HEK293 (cell line): ENCODE measurements around the gene C1QL4.
A peak's percentile ranks its signal among the peaks of the same experiment; 100 is the strongest.

ENCODE experiments used
- CTCF ChIA-PET: fragments of 350-600 bp; formaldehyde crosslinking; extraction: SDS; loops from one replicate; lab custom pipeline; 2021; ENCODE audit warnings: antibody characterized with exemption; lab: Yijun Ruan, JAX
- POLR2A ChIA-PET: fragments of 300-600 bp; formaldehyde crosslinking; extraction: SDS; loops from one replicate; lab custom pipeline; 2020; ENCODE audit warnings: antibody characterized with exemption, inconsistent platforms; lab: Yijun Ruan, JAX
- H3K27ac ChIP-seq: fragments of 200-500 bp; sonication (Bioruptor generic); 2 replicates; pipeline ENCODE4 v1.5.1; 2014; ENCODE audit warnings: low read depth, low read length, control low read depth, inconsistent platforms; ENCODE audit errors: extremely low read depth
- H3K36me3 ChIP-seq, 2 experiments: fragments of 200-500 bp in 1 of 2; sonication (Bioruptor generic) in 1 of 2; 1 replicate in 1 of 2; 2 replicates in 1 of 2; pipeline ENCODE4 v1.5.1; 2014 to 2017; ENCODE audit warnings: inconsistent platforms in 2 of 2, low read length in 2 of 2; ENCODE audit not compliant: control insufficient read depth in 2 of 2, insufficient read depth in 1 of 2
- H3K4me1 ChIP-seq: fragments of 200-500 bp; sonication (Bioruptor generic); 2 replicates; pipeline ENCODE4 v1.5.1; 2014; ENCODE audit warnings: mild to moderate bottlenecking, low read length, inconsistent platforms; ENCODE audit not compliant: control insufficient read depth, insufficient read depth
- H3K4me3 ChIP-seq: 2 replicates; pipeline ENCODE4 v1.5.1; 2011; ENCODE audit warnings: low read depth, mild to moderate bottlenecking, control low read depth, low read length, moderate library complexity
- H3K9me3 ChIP-seq: fragments of 200-500 bp; sonication (Bioruptor generic); 2 replicates; pipeline ENCODE4 v1.5.1; 2014; ENCODE audit warnings: low read depth, low read length, inconsistent platforms; ENCODE audit not compliant: control insufficient read depth, insufficient read depth
- BCL11A ChIP-seq: fragments of 450-650 bp; formaldehyde crosslinking; IDR thresholded peaks from 2 replicates; pipeline ENCODE4 v1.5.1; 2016; ENCODE audit warnings: low read depth, missing biosample characterization, missing genetic modification characterization
- FEZF1 ChIP-seq: fragments of 450-650 bp; formaldehyde crosslinking; IDR thresholded peaks from 2 replicates; pipeline ENCODE4 v1.5.1; 2016; ENCODE audit warnings: missing biosample characterization, missing genetic modification characterization
- GFI1B ChIP-seq: fragments of 450-650 bp; formaldehyde crosslinking; IDR thresholded peaks from 2 replicates; pipeline ENCODE4 v1.5.1; 2016; ENCODE audit warnings: missing biosample characterization, missing genetic modification characterization
- GLIS1 ChIP-seq: fragments of 450-650 bp; formaldehyde crosslinking; IDR thresholded peaks from 2 replicates; pipeline ENCODE4 v1.5.1; 2016; ENCODE audit warnings: missing biosample characterization, missing genetic modification characterization
- IKZF3 ChIP-seq: fragments of 450-650 bp; IDR thresholded peaks from 2 replicates; pipeline ENCODE4 v1.5.0; 2018; ENCODE audit warnings: missing biosample characterization, mild to moderate bottlenecking, missing genetic modification characterization, moderate library complexity
- KLF9 ChIP-seq: fragments of 450-650 bp; formaldehyde crosslinking; IDR thresholded peaks from 2 replicates; pipeline ENCODE4 v1.5.1; 2016; ENCODE audit warnings: missing biosample characterization, missing genetic modification characterization, low read depth
- PRDM6 ChIP-seq: fragments of 450-650 bp; formaldehyde crosslinking; IDR thresholded peaks from 2 replicates; pipeline ENCODE4 v1.5.1; 2017; ENCODE audit warnings: missing biosample characterization, missing genetic modification characterization
- SCRT1 ChIP-seq: fragments of 450-650 bp; formaldehyde crosslinking; IDR thresholded peaks from 2 replicates; pipeline ENCODE4 v1.5.1; 2016; ENCODE audit warnings: missing biosample characterization, missing genetic modification characterization, borderline replicate concordance
- ZBTB17 ChIP-seq: fragments of 450-650 bp; formaldehyde crosslinking; IDR thresholded peaks from 2 replicates; pipeline ENCODE4 v1.5.1; 2016; ENCODE audit warnings: missing biosample characterization, missing genetic modification characterization
- ZBTB6 ChIP-seq: fragments of 450-650 bp; formaldehyde crosslinking; IDR thresholded peaks from 2 replicates; pipeline ENCODE4 v1.5.1; 2017; ENCODE audit warnings: missing biosample characterization, missing genetic modification characterization
- ZNF10 ChIP-seq: fragments of 450-650 bp; formaldehyde crosslinking; IDR thresholded peaks from 2 replicates; pipeline ENCODE4 v1.5.1; 2017; ENCODE audit warnings: missing biosample characterization, missing genetic modification characterization
- ZNF112 ChIP-seq: fragments of 450-650 bp; formaldehyde crosslinking; IDR thresholded peaks from 2 replicates; pipeline ENCODE4 v1.5.0; 2017; ENCODE audit warnings: missing biosample characterization, missing genetic modification characterization
- ZNF239 ChIP-seq: fragments of 450-650 bp; formaldehyde crosslinking; IDR thresholded peaks from 2 replicates; pipeline ENCODE4 v1.5.1; 2016; ENCODE audit warnings: missing biosample characterization, missing genetic modification characterization
- ZNF248 ChIP-seq: fragments of 450-650 bp; formaldehyde crosslinking; IDR thresholded peaks from 2 replicates; pipeline ENCODE4 v1.5.1; 2017; ENCODE audit warnings: missing biosample characterization, missing genetic modification characterization
- ZNF266 ChIP-seq: fragments of 450-650 bp; formaldehyde crosslinking; IDR thresholded peaks from 2 replicates; pipeline ENCODE4 v1.5.1; 2016; ENCODE audit warnings: missing biosample characterization, missing genetic modification characterization, low read depth
- ZNF280D ChIP-seq: fragments of 450-650 bp; formaldehyde crosslinking; IDR thresholded peaks from 2 replicates; pipeline ENCODE4 v1.5.1; 2016; ENCODE audit warnings: missing biosample characterization, missing genetic modification characterization
- ZNF292 ChIP-seq: fragments of 450-650 bp; formaldehyde crosslinking; IDR thresholded peaks from 2 replicates; pipeline ENCODE4 v1.5.1; 2016; ENCODE audit warnings: low read depth, missing biosample characterization, missing genetic modification characterization, borderline replicate concordance
- ZNF366 ChIP-seq: fragments of 450-650 bp; formaldehyde crosslinking; conservative IDR thresholded peaks from 2 replicates; pipeline ENCODE4 v1.5.1; 2016; ENCODE audit warnings: missing biosample characterization, missing genetic modification characterization
- ZNF501 ChIP-seq: fragments of 450-650 bp; formaldehyde crosslinking; IDR thresholded peaks from 2 replicates; pipeline ENCODE4 v1.5.1; 2016; ENCODE audit warnings: missing biosample characterization, missing genetic modification characterization
- ZNF560 ChIP-seq: fragments of 450-650 bp; formaldehyde crosslinking; IDR thresholded peaks from 2 replicates; pipeline ENCODE4 v1.5.1; 2017; ENCODE audit warnings: missing biosample characterization, missing genetic modification characterization, borderline replicate concordance
- ZNF600 ChIP-seq: fragments of 450-650 bp; formaldehyde crosslinking; IDR thresholded peaks from 2 replicates; pipeline ENCODE4 v1.5.1; 2016; ENCODE audit warnings: missing biosample characterization, missing genetic modification characterization
- ZNF623 ChIP-seq: fragments of 450-650 bp; formaldehyde crosslinking; IDR thresholded peaks from 2 replicates; pipeline ENCODE4 v1.5.1; 2016; ENCODE audit warnings: missing biosample characterization, missing genetic modification characterization
- ZNF692 ChIP-seq: fragments of 450-650 bp; formaldehyde crosslinking; IDR thresholded peaks from 2 replicates; pipeline ENCODE4 v1.5.1; 2016; ENCODE audit warnings: missing biosample characterization, missing genetic modification characterization
- ZNF837 ChIP-seq: fragments of 450-650 bp; formaldehyde crosslinking; IDR thresholded peaks from 2 replicates; pipeline ENCODE4 v1.5.1; 2016; ENCODE audit warnings: missing biosample characterization, missing genetic modification characterization
- TF ChIP-seq, protein P1 (sequence below): fragments of 450-650 bp; formaldehyde crosslinking; IDR thresholded peaks from 2 replicates; pipeline ENCODE4 v1.5.1; 2016; ENCODE audit warnings: missing biosample characterization, missing genetic modification characterization, borderline replicate concordance
- TF ChIP-seq, protein P2 (sequence below): fragments of 450-650 bp; formaldehyde crosslinking; IDR thresholded peaks from 2 replicates; pipeline ENCODE4 v1.5.1; 2016; ENCODE audit warnings: missing biosample characterization, missing genetic modification characterization

Gene C1QL4

GRCh38 chr12:49339464-49339861 is 2.5 kb upstream of the C1QL4 start:
- CTCF ChIA-PET = interaction anchor here (0.7 to 11.4 kb wide), 4 partner anchors 8 to 53 kb away, joined by 4 to 185 read pairs (median 34); partner anchors contain the start of genes DNAJC22 and PRPH
- no peak for TF ChIP-seq ZNF560 (tag by site-specific recombination)
- no peak for TF ChIP-seq ZBTB6 (tag by site-specific recombination)
- no peak for TF ChIP-seq ZNF692 (tag by site-specific recombination)
- TF ChIP-seq ZNF623 = no peak
- no peak for TF ChIP-seq SCRT1 (tag by site-specific recombination)
- TF ChIP-seq ZNF292 (tag by site-specific recombination) = no peak
- TF ChIP-seq ZNF239 = no peak
- no peak for TF ChIP-seq GLIS1 (tag by site-specific recombination)
- no peak for TF ChIP-seq ZNF366 (tag by site-specific recombination)
- TF ChIP-seq ZNF248 (tag by site-specific recombination) = no peak
- TF ChIP-seq ZNF10 (tag by site-specific recombination) = no peak
- TF ChIP-seq, protein P1, sequence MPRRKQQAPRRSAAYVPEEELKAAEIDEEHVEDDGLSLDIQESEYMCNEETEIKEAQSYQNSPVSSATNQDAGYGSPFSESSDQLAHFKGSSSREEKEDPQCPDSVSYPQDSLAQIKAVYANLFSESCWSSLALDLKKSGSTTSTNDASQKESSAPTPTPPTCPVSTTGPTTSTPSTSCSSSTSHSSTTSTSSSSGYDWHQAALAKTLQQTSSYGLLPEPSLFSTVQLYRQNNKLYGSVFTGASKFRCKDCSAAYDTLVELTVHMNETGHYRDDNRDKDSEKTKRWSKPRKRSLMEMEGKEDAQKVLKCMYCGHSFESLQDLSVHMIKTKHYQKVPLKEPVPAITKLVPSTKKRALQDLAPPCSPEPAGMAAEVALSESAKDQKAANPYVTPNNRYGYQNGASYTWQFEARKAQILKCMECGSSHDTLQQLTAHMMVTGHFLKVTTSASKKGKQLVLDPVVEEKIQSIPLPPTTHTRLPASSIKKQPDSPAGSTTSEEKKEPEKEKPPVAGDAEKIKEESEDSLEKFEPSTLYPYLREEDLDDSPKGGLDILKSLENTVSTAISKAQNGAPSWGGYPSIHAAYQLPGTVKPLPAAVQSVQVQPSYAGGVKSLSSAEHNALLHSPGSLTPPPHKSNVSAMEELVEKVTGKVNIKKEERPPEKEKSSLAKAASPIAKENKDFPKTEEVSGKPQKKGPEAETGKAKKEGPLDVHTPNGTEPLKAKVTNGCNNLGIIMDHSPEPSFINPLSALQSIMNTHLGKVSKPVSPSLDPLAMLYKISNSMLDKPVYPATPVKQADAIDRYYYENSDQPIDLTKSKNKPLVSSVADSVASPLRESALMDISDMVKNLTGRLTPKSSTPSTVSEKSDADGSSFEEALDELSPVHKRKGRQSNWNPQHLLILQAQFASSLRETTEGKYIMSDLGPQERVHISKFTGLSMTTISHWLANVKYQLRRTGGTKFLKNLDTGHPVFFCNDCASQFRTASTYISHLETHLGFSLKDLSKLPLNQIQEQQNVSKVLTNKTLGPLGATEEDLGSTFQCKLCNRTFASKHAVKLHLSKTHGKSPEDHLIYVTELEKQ (tag by site-specific recombination) = no peak
- peak; percentile 51; the same call in 1 of the 2 replicates for TF ChIP-seq FEZF1
- TF ChIP-seq GFI1B (tag by site-specific recombination) = no peak
- TF ChIP-seq, protein P2, sequence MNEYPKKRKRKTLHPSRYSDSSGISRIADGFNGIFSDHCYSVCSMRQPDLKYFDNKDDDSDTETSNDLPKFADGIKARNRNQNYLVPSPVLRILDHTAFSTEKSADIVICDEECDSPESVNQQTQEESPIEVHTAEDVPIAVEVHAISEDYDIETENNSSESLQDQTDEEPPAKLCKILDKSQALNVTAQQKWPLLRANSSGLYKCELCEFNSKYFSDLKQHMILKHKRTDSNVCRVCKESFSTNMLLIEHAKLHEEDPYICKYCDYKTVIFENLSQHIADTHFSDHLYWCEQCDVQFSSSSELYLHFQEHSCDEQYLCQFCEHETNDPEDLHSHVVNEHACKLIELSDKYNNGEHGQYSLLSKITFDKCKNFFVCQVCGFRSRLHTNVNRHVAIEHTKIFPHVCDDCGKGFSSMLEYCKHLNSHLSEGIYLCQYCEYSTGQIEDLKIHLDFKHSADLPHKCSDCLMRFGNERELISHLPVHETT (tag by site-specific recombination) = no peak
- no peak for TF ChIP-seq ZNF280D (tag by site-specific recombination)
- no peak for TF ChIP-seq ZNF501 (tag by site-specific recombination)
- no peak for TF ChIP-seq BCL11A (tag by site-specific recombination)
- TF ChIP-seq KLF9 (tag by site-specific recombination) = no peak
- no peak for TF ChIP-seq ZNF837 (tag by site-specific recombination)
- TF ChIP-seq ZNF266 (tag by site-specific recombination) = no peak
- TF ChIP-seq PRDM6 (tag by site-specific recombination) = no peak
- no peak for TF ChIP-seq IKZF3 (tag by site-specific recombination)
- peak; percentile 49 for TF ChIP-seq ZNF600 (tag by site-specific recombination)
- no peak for TF ChIP-seq ZNF112 (tag by site-specific recombination)
- 0 out of 2 replicates have a peak, but pooled peaks have one; percentile 9 for TF ChIP-seq ZBTB17 (tag by site-specific recombination)

More at GRCh38 chr12:49339464-49339861, 2.5 kb upstream of the C1QL4 start:
- POLR2A ChIA-PET = interaction anchor here (0.5 to 1.3 kb wide), 3 partner anchors 8 to 17 kb away, joined by 3 to 6 read pairs (median 3); partner anchors contain the start of gene TROAP
- Histone ChIP-seq H3K9me3 (no peaks in the 10 kb centered on the region), H3K4me3 (no peak overlapping the region), H3K27ac (no peak overlapping the region), H3K36me3 (no peaks in the 10 kb centered on the region), H3K4me1 (peaks cover 9% of the 10 kb centered on the region; the same call in 1 of the 2 replicates)
